Posterior cingulate gyrus (tissue), 11 donors: ENCODE measurements around the gene DTNBP1.

Source experiments
- DNase-seq, 10 donors: peaks; one replicate each; pipeline versions ENCODE4 v3.0.0 to v3.0.0-alpha.2; 2020 to 2021; ENCODE audit warnings: mixed read lengths in 3 of 10
- intact Hi-C: fragments of 100-400 bp; cut with DNase I; formaldehyde crosslinking; loops from one replicate; pipeline ENCODE4 v1.15.1; 2023

The DTNBP1 gene, protein sequence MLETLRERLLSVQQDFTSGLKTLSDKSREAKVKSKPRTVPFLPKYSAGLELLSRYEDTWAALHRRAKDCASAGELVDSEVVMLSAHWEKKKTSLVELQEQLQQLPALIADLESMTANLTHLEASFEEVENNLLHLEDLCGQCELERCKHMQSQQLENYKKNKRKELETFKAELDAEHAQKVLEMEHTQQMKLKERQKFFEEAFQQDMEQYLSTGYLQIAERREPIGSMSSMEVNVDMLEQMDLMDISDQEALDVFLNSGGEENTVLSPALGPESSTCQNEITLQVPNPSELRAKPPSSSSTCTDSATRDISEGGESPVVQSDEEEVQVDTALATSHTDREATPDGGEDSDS

DNA sequence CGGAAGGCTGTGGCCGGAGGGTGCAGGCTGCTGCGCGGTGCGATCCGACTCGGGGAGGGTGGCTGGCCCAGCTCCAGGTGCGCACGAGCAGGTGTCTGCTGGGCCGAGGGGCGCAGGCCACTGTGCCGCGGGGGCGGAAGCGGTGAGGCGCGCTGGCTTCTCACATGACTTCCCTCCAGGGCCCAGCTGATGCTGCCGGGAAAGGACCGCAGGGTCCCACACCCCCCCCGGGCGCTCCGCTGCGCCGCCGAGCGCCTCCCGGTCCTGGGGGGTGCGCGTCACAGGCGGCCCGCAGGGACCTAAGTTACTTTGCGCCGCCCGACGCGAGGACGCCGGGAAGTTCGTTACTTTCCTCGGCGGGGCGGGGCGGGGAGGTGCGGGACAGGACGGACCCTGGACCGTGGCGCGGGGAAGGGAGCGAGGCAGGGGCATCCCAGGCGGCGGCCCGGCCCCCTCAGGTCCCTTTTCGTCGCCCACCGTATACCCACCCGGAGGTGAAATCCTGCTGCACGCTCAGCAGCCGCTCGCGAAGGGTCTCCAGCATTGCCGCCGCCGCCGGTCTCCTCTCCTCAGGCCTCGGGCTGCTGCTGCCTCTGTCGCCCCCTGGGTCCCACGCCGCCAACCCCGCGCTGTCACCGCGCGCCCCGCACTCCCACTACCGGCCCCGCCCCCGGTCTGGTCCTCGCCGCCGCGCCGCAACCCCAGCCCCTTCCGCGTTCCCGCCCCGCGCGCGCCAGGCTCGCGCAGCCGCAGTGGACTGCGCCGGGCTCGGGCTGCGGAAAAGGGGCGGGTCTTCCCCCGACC lies at the start of gene DTNBP1:
Gene DTNBP1 (minus strand): TSS at position 703 of the 804 bp plus-strand sequence. CDS start 159 bp downstream, at position 544.
- DNase-seq, result peak; percentile 72 to 97 (median 80)
- intact Hi-C loops, result no loop called here

DNA sequence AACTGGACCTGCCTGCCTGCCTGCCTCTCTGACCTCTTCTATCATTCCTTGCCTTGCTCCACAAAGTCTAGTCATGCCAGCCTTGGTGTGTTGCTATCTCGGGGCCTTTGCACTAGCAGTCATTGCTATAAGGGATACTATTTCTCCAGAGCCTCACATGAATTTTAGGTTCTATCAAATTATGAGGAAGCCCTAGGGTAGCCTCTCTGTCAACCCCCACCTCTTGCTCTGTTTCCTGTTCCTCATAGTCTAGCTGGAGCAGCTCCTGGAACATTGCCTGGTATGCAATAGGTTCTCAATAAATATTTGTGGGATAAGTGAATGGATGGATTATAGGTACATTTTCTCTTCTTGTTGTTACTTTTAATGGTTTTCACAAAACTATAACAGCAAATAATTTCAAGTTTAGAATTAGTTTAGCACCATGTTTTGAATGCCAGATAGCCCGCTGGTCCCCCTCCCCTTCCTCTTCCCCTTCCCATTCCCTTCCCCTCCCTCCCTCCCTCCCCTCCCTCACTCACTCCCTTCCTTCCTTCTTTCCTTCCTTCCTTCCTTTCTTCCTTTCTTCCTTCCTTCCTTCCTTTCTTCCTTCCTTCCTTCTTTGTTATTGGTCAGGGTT lies 46.9 kb upstream of the DTNBP1 start:
- no peak for DNase-seq
- intact Hi-C loops, result no loop called here

DNA sequence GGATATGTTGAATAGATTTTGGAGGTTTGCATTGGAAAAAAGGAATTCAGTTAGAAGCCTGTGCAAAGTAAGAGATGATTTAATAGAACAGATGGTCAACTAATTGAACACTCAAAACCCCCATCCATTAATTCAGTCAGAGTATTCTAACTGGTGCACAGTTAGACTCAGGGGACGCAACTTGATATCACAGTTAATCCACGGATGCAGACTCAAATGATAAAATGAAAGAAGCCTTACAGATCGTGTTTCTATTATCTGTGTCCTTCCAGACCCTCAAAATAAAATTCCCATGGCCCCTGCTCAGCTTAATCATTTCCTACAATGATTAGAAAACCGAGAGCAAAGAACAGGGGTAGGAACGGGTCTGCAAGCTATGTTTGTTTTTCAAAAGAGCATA lies 45.4 kb upstream of the DTNBP1 start:
- intact Hi-C loops, result no loop called here
- DNase-seq, result no peak

DNA sequence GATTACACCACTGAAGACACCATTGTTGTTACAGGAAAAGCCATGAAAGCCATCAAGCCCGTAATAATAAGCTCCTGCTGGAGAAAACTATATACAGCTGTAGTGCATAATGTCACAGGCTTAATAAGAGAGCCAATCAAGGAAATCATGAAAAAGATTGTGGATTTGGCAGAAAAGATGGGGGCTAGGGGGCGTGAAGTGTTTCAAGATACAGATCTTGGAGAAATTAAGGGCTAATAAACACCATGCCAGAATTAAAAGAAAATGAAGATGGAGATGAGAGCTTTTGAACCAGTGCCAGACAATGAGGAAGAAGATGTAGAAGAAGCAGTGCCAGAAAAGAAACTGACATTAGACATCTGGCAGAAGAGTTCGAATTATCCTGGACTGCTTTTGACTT lies 43.2 kb upstream of the DTNBP1 start:
- intact Hi-C loops, result no loop called here
- no peak for DNase-seq

DNA sequence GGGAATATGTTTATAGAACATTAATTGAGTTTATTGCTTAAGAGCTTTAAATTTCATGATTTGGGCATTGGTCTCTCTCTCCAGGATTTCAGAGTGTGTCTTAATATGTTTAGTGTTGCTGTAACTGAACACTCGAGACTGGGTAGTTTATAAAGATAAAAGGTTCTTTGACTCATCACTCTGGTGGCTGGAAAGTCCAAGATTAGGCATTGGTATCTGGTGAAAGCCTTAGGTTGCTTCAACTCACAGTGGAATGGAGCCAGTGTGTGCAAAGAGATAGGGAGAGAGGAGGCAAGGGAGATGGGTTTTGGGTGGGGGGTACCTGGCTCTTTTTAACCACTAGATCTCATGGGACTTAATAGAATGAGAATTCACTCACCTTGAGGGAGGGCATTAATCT lies 35.6 kb upstream of the DTNBP1 start:
- intact Hi-C loops, result no loop called here
- DNase-seq, result no peak

DNA sequence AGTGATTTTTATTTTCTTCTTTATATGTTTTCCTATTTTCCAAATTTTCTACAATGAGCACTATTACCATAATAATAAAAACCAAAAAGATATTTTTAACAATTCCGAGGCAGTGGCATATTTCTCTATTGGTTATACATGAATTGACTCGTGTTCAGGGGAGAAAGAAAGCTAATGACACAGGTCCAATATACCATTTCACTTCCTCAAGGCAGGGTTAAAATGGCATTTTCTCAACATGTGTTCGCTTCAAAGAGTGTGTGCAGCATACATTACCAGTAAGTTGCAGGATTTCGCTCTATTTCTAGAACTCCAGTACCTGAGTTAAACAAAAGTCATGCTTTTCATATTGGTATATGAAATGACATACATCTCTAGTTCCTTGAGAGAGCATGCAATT lies 35.1 kb upstream of the DTNBP1 start:
- intact Hi-C loops, result no loop called here

DNA sequence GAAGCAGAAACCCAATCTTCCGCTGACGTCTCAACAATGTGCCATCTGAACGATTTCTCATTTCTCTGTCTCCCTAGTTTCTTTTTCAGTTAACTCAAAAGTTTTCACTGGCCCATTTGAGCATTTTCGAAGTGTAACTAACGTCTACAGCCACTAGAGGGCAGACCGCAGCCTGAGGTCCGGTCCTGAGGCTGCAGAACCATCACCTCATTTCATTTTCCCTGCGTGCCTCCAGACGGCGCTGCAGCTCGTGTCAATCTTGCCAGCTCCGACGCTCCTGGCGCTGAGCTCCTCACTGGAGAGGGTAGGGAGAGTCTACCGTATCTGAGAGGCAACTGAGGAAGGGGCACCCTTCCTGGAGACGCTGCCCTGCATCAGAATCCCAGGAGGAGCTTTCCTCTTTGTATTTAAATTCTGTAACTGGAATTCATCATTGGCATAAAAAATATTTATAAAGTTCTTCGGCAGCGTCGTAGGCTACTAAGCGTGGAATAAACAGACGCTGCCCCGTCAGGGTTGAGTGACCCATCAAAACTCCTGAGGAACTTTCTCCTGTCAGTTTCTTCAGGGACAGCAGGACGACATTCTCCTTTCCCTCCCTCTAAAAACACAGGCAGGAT lies 28.5 kb upstream of the DTNBP1 start:
- peak; percentile 68 to 97 (median 83) for DNase-seq
- intact Hi-C loops, result loop anchor here (1.0 kb wide), 3 partner anchors 438 to 515 kb away; partner anchors contain the start of gene MYLIP

More for the DNA sequence above, 35.1 kb upstream of the DTNBP1 start:
- no peak for DNase-seq

DNA sequence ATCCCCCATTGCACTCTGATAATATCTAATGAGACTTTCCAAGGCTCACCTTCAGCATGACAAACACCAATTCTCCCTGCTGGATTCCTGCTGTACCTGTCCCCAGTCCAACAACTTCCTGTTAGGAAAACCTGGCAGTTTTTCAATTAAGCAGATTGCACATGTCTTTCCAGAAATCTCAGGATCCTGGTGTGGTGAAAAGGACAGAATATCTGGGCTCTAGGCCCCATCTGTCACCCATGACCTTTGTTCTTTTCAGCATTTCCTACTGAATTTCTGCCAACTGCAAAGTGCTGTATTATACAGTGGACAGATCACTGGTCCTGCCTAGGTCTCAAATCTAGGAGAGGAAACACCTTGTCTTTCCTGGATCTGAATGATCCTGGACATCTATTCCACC lies 27.7 kb upstream of the DTNBP1 start:
- no peak for DNase-seq
- intact Hi-C loops, result no loop called here

DNA sequence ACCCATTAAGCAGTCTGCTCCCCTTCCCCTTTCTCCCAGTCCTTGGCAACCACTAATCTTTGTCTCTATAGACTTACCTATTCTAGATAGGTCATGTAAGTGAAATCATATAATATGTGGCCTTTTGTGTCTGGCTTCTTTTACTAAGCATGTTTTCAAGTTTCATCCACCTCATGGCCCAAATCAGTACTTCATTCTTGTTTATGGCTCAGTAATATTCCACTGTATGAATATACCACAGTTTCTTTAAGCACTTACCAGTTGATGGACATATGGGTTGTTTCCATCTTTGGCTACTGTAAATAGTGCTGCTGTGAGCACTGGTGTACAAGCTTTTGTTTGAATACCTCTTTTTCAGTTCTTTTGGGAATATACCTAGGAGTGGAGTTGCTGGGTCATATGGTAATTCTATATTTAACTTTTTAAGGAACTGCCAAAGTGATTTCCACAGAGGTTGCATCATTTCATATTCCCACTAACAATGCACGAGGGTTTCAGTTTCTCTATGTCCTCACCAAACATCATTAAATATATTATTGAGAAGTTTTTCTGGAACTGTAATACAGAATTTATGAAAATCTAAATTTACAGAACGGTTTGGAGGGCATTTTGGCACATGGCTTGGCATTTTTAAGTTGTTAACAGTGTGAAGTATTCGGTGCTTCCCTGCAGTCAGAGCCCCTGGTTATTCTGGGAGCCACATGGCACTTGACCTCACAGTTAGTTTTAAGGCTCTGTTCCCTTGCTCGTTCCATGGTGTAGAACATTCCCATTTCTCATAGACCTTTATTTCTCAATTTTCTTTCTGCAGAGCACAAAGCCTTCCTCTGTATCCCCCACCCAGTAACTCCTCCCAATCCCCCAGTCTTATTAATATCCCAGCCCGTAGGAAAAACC lies 27.0 kb upstream of the DTNBP1 start:
- DNase-seq, result no peak
- intact Hi-C loops, result no loop called here

DNA sequence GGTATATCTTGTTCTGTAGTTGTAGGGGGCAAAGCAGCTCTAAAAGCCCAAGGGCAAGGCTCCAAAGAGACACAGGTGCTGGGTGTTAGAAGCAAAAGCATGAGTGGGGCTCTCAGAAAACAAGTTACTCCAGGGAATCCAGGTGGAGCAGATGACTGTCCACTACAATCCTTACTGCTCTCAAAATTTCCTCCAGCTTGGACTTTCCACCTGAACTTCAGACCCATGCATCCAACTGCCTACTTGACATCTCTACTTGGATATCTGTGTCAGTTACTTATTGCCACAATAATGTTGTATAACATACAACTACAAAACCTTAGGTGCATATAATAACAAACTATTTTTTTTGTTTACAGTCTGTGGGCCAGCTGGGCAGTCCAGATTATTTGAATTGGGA lies 22.8 kb upstream of the DTNBP1 start:
- no peak for DNase-seq
- intact Hi-C loops, result no loop called here

DNA sequence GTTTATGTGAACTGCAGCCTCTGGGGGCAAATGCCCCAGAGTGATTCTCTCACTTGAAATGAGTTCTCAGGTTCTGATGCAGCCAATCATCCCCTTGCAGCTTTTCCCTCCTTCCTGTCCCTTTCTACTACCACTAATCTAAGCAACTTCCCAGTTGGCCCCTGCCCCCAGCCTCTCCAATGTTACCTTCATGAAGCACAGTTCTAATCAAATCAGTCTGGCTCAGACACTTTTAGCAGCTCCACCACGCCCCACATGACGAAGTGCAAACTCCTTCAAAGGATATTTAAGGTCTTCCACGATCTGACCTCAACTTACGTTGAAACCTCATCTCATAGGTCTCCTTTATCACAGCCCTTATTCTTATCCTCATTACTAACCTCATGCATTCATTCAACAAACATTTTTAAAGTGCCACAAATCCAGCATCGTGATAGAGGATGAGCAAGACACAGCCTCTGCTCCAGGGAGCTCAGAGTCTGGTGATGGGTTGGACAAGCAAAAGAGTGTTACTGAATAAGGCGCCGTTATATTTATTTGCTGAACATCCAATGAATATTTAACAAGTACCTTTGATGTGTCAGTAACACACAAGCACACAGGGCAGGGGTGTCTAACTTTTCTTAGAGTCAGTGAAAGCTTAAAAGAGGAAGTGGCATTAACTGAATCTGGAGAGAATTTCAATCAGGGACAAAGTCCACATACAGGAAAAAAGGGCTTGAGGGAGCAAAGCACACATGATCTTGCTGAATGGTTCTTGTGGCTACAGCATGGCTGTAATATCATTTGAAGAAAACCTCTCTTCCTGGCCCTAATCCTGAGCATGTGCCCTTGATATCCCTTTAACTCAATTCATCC lies 20.4 kb upstream of the DTNBP1 start:
- intact Hi-C loops, result no loop called here

DNA sequence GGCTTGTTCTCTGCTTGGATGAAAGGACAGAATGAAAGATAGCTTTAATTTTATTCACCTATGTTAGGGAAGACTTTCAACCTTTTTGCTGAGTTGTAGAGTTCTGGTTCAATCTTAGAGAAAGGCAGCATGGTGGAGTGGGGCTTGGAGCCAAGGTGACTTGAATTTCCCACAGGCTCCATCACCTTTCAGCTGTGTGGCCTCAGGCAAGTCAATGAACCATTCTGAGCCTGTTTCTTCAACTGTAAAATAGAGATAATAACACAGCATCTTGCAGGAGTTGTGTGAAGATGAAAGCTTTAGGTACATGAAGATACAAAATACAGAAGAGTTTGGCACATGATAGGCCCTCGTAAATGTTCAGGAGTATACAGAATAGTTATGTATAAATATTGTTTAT lies 19.1 kb upstream of the DTNBP1 start:
- no peak for DNase-seq
- intact Hi-C loops, result no loop called here

More for the DNA sequence above, 20.4 kb upstream of the DTNBP1 start:
- DNase-seq, result no peak

DNA sequence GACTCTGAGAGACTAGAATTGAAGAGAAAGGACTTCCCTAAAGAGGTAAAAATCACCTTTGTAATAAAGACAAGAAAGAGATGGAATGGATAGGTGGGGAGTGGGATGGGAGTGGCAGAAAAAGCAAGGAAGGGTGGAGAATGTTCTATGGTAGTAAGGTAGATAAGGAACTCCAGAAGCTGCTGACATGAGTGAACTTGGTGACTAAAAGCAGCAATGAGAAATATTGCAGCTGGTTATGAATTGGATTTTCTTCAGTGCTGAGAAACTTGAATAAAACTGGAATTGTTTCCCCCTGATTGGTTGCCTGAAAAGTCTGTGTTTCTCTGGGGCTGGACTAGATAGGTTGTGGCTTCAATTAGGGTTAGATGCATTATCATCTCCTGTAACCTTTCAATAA lies 15.7 kb upstream of the DTNBP1 start:
- intact Hi-C loops, result no loop called here
- DNase-seq, result no peak

DNA sequence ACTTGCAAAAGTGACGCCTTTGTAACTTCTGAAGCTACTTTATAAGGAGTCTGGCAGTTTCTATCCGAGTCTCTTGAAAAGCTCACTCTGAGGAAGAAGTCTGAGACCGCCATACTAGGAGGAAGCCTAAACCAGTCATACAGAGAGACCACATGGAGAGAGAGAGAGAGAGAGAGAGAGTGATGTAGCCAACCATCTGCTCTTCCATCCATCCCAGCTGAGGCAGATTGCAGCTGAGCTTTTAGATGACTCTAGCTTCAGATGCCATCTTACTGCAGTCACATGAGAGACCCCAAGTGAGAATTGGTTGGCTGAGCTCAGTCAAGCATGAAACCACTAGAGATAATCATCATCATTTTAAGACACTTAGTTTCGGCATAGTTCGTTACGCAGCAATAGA lies 15.0 kb upstream of the DTNBP1 start:
- DNase-seq, result no peak
- intact Hi-C loops, result no loop called here

DNA sequence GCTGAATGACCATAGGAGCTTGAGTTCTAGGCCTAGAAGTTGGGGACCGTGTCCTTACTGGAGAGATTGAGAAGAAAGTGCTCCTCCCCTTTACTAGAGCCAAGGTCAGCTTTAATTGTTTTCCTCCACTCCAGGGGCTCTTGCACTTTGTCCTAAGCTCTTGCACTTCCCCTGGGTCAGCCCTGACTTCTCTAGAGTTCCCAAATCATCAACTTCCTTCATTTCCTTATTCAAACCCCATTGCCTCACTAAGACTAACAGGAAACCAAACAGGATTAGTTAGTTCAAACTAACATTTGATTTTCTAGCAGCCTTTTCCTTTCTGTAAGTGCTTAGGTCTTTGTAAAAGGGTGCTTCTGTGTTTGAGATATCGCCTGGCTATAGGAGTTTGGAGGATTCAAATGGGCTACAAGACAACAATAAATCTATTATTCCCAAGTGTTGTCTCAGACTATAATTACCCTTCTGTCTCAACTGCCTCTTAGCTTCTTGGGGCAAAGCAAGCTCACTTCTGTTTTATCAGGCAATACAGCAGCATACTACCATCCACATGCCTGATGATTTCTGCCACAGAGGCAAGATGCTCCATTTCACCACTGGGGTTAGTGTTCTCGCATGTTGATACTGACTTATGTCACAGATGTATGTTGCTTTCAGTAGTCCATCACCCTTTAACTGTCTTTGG lies 12.8 kb upstream of the DTNBP1 start:
- intact Hi-C loops, result no loop called here
- no peak for DNase-seq

DNA sequence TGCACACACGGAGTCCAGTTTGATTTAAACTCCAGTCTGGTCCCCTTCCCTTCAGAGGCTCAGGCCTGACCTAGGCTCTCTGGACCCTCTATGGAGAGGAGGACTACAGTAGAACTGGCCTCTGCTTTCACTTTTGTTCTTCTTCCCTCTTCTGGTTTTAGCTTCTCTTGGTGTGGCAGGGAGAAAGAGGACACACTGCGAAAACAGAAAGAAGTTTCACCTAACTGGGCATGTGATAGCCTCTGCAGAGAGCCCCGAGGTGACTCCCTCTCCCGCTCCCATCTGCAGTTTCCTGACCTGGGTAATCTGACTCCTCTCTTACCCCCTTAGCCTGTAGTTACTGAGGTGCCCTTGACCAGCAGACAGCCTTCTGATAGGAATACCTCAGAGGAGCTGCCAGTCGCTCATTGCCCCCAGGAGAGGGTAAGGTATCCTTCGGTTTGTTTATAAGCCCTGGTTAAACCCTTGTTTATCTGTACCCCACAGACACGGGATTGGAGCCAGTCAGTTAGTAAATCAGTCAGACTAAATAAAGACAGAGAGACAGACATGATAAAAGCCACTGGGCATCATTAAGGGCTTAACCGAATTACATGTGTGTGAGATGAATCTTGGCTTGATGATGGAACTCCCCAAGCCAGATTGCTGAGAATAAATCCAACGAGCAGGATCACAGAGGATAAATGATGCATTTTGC lies 12.0 kb upstream of the DTNBP1 start:
- intact Hi-C loops, result no loop called here

DNA sequence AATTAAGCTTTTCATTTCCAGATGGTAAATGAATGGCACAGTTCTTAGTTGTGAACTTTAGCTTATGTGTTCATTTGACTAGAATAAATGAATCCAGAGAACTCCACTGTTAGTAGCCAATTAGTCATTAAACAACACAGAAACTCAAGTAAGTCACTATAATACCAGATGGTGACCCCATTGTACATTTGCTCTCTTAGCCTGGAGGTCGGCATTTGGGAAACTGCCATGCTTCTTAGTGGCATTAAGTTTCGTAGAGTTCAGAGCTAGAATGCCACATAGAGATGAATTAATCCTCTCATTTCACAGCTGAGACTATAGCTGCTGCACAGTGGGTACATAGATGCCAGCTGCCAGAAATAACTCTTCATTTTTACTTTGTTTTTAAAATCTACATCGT lies 10.8 kb upstream of the DTNBP1 start:
- intact Hi-C loops, result no loop called here
- DNase-seq, result no peak

More for the DNA sequence above, 12.0 kb upstream of the DTNBP1 start:
- no peak for DNase-seq

DNA sequence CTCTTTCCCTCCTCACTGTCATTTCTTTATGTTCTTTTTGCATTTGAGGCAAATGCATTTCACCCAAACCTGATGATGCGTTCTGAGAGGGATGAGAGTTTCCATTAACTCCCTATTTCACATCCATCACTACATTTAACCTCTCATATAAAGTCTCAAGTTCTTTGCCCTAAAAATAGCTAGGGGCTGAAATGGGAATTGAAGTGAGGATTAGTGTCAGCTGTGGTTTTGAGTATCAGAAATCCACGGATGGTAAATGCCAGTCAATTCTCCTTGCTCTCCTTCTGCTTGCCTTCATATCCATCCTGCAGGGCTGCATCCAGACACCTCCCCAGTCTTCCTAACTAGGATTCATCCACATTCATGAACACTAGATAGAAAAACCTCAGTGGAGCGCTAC lies 10.0 kb upstream of the DTNBP1 start:
- intact Hi-C loops, result no loop called here
- no peak for DNase-seq
